Activated CD8-positive, alpha-beta memory T cell treated with anti-CD3 and anti-CD28 coated beads for 1 hour (primary cell): Measurements from ENCODE around the gene ARRDC4.

Experiments
- DNase-seq, 2 donors: peaks; one replicate each; pipeline ENCODE4 v3.0.0-alpha.2; 2020; ENCODE audit warnings: low read depth in 1 of 2; ENCODE audit errors: extremely low read depth in 1 of 2

The ARRDC4 gene

DNA sequence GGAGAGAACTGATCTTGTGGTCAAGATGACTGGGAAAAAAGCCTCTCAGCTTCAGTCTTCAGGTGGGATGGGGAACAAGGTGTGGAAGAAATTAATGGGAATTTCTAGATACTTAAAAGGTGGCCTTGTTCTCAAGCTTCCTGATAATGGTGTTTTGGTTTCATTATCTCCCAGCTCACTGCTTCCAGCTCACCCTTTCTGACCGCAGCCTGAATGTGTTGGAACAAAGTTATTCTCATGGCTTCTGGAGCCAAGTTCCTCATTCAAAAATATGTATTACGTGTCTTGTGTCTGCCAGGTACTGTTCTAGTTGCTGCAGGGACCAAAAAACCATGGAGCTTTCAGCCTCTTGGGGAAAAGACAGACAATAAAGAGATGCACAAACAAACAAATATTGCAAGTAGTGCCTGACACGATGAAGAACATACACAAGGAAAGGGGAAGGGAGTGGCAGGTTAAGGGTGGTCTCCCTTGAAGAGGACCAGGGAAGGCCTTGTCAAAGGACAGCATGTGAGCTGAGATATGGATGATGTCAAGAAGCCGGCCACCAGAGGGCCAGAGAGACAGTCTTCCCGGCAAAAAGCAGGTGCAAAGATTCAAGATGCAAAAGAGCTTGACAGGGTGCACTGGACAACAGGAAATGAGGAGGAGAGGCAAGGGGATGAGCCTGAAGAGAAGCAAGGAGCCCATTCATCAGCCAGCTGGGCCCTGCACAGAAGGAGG, 35.5 kb downstream of the ARRDC4 start:
- no peak for DNase-seq

GRCh38 chr15:97998307-97999071, 38.0 kb downstream of the ARRDC4 start:
- DNase-seq, result no peak

DNA sequence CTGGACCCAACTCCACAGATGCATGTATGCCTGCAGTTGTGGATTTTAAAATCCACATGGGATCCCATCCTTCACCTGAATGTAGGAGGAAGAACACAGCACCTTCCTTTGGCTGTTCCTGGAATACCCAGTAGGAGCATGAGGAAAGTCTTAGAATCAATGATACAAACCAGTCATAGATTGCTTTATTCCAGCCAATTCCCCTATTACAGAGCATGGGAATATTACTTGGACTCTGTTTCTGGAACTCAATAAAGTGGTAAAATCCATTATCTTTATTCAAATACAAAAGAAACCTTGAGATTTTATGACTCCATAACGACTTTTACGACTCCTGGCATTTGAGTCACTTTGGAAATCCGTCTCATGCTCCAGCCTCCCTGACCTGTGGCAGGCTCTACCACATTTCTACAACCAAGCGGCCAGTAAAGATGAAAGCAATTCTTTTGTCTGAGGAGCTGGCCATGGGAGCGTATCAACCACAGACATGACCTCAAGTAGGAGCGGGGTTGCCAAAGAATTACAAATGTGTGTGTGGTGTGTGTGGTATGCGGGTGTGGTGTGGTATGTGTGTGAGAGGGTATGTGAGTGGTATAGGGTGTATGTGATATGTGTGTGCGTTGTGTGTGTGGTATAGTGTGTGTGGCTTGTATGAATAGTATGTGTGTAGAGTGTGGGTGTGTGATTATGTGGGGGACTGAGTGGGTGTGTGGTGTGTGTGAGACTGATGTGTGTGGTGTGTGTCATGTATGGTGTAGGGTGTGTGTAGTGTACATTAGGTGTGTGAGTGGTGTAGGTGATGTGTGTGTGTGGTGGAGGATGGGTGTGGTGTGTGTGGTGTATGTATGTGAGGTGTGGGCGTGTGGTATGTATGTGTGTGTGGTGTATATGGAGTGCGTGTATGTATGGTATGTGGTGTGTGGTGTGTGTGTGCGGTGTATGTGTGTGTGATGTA, 40.0 kb downstream of the ARRDC4 start:
- no peak for DNase-seq

- no peak for DNase-seq
Observed at GRCh38 chr15:98001663-98002194, 41.2 kb downstream of the ARRDC4 start.

DNA sequence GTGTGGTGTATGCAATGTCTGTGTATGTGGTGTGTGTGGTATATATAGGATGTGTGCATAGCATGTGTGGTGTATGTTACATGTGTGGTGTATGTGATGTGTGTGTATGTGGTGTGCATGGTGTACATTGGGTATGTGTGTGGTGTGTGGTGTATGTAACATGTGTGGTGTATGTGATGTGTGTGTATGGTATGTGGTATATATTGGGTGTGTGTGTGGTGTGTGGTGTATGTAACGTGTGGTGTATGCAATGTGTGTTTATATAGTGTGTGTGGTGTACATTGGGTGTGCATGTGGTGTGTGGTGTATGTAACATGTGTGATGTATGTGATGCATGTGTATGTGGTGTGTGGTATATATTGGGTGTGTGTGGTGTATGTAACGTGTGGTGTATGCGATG, 41.9 kb downstream of the ARRDC4 start:
- DNase-seq, result no peak

GRCh38 chr15:98002866-98003265, 42.4 kb downstream of the ARRDC4 start:
- no peak for DNase-seq

DNA sequence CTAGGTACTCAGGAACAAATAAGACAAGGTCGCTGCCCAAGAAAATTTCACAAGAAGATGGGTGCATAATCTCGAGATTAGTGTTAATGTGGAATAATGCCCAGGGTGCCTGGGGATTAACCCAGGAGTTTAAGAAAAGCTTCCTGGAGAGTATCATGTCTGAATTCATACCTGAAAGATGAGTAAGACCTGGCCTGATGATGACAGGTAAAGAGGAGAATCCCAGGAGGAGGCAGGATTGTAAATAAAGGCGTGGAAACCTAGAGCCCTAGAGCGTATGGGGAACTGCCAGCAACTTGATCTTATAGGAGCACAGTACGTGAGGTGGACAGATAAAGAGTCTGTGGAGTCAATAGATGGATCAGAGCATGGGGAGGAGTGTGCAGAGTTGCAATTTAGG, 43.0 kb downstream of the ARRDC4 start:
- no peak for DNase-seq

DNA sequence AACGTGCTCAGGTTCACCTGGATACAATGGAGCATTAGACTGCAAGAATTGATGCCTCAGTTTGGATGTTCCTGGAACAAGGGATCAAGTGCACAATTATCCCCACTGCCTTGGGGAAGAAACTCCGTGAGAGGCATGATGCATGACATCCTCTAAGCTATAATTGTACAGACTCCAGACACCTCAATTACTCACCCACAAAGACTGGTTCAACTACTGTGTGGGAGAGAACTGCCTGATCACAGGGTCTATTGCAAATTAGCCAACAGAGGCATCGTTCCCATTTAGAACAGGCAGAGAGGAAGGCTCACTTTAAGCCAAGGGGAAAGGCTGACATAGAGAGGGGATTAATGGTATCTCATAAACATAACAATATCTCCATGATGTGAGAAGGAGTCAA, 43.5 kb downstream of the ARRDC4 start:
- no peak for DNase-seq

DNA sequence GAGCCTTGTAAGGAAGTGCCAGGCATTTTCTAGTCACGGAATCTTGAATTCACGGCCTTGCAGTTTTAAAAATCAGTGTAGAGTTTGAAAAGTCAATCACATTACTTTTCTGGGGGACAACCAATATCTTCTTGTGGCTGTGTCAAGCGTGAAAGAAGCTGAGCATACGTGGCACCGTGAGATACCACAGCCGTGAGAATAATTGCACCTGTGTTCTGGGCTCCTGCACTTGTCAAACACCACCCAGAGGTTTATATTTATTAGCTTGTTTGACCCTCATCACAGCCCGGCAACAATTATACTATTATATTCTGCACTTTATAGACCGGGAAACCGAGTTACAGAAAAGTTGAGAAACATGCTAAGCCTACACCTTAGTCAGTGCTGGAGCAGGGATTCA, 45.2 kb downstream of the ARRDC4 start:
- no peak for DNase-seq

GRCh38 chr15:98009169-98009568, 48.7 kb downstream of the ARRDC4 start:
- DNase-seq, result no peak

DNA sequence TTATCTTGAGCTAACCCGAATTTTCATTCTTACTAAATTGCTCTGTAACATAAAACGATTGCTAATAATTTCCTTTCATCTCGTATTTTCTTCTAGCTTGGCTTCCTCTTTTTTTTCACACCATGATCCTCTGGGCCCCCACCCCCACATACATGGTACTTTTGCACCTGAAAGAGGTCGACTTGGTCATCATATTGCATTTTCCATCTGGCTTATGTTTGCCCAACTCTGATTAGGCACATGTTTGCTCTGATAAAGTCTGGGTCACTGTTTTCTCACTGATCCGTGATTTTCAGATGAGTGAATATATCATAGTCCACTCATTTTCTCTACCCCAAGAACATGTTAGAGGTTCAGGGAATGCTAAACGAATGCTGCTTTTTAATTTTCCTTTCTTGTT, 49.5 kb downstream of the ARRDC4 start:
- DNase-seq, result no peak

- no peak for DNase-seq
Observed at GRCh38 chr15:98012354-98012753, 51.9 kb downstream of the ARRDC4 start.

DNA sequence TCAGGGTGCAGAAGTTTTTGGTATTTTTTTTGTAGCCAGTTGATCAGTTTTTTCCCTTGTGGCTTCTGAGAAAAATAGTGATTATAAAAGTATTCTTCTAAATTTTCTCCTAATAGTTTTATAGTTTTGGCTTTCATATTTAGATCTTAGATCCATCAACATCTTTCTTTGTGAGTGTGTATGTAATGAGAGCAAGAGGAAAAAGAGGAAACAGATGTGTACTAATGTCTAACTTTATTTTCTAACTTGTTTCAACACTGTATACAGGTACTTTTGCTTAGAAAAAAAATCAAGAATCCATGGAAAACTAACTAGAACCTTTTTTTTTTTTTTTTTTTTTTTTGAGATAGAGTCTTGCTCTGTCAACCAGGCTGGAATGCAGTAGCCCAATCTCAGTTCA, 53.1 kb downstream of the ARRDC4 start:
- DNase-seq, result no peak

DNA sequence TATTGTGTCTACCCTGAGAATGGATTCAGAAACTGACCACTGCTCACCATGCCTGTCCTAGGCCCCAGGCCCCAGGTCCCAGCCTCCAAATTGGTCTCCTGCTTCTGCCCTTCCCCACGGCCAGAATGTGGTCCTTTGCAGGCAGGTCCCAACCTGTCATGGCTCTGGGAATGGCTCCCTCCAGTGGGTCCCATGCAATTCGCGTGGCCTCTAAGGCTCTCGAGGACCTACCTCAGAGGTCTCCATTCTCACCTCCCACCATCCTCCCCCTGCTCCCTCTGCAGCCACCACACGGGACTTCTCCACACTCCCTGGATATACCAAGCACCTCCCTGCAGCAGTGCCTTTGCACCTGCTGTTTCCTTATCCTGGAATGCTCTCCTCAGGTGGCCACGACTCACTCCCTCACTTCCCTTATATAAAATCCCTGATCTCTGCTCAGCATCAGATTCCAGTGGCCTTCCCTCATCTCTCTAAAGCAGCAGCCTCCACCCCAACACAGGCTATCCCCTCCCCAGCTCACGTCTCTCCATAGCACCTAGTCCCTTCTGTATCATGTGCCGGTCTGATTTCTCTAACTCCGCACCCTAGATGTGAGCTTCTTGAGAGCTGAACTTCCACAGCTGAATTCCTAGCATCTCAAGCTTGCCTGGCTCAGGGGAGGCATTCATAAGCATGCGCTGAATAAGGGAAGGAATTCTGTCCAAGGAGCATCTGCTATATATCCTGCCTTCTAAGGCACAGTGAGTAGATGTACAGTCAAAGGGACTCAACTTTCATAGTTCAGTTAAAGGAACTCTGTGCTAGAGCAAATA, 56.9 kb downstream of the ARRDC4 start:
- DNase-seq, result no peak

GRCh38 chr15:98018761-98019351, 58.4 kb downstream of the ARRDC4 start:
- DNase-seq, result no peak
